NCI-H1105 (cell line): ENCODE data around the gene PLLP.
A peak's percentile ranks its signal among the peaks of the same experiment; 100 is the strongest.
"Not testable (repeated sequence)": the region's sequence is repeated elsewhere in the genome, so short reads cannot be mapped to it uniquely, and the experiment has no call there.

Experiments
- DNase-seq: peaks from one replicate; lab custom pipeline; 2025; lab: John Stamatoyannopoulos, UW

Gene PLLP

DNA sequence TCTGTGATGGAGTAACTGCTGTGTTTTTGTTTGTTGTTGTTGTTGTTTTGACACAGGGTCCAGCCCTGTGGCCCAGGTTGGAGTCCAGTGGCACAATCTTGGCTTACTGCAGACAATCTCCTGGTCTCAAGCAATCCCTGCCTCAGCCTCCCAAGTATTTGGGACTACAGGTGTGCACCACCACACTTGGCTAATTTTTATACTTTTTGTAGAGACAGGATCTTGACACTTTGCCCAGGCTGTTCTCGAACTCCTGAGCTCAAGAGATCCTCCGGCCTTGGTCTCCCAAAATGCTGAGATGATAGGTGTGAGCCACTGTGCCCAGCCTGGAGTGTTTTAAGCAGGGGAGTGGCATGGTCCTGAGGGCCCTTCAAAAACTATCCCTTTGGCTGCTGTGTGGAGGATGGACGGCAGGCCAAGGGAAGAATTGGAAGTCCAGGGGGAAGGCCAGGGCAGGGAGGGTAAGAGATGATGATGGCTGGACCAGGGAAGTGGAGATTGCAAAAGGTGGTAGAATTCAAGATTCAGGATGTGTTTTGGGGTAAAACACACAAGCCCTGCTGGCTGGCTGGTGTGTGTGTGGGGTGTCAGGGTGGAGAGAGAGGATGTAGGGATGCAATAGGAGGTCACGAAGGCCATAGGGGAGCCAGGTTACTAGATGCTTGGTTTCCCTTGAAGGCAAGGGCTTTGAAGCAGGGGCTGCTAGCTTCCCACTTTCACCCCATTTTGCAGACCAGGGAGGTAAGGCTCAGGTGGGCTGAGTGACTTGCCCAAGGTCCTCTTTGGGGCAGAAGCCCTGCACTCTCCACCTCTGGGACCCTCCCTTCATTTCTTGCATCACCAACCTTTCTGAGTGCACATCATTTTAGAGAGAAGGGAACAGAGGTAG is 18.8 kb upstream of the PLLP start:
- DNase-seq, result no peak

DNA sequence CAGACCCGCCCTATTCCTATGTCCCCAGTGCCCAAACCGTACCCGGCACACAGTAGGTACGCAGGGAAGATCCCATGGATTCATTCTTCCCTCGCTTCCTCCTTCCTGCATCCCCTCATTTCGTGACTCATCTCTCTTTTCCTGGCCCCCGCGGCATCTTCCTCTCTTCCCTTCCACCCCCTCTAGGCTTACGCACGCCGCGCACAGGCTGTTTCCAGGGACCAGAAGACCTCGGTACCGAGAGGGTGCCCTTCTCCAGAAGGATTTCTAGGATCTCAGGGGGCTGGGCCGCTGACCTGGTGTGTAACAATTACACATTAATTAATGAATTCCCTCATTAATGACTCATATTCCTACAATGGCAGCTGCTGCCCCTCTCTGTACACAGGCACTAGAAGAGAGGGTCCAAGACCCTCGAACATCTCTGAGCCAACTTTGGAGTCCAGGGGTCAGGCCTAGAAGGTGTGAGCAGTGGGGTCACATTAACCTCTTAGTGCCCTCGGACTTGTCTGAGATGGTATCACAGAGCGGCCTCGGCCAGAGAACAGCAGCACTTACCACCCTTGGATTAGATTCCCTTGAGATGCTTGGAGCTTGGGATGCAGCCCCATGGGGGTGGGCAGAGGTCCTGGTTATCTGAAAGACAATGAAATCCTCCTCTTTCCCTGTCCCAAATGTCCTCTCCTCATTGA is 16.8 kb upstream of the PLLP start:
- no peak for DNase-seq

DNA sequence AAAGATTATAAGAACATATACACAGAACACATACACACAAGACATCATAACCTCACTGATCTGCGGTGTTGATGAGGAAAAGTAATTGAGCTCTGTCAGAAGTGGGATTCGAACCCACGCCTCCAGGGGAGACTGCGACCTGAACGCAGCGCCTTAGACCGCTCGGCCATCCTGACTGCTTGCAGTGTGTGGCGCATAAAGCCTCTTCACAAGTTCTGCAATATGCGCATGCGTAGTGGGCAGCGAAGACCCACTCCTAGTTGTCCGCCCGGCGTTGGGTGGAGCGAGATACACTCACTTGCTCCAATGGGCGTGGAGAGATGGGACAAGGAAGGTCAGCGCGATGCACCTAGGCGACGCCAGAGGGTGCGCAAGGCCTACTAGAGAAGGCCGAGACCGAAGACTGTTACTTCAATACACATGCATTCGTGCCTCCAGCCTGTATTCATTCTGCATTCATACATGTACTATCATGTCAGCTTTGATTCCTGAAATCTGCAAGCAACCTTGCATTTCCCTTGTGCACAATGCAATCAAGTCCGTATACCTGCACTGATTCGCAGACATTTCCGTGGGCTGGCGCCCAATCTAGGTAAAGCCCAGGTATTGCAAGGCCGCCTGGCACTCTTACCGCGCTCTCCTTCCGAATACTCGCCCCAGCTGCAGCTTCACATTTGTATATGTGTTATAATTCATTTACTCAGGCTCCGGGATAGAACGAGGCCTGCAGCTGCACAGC is 16.1 kb upstream of the PLLP start:
- peak; percentile 92 for DNase-seq

DNA sequence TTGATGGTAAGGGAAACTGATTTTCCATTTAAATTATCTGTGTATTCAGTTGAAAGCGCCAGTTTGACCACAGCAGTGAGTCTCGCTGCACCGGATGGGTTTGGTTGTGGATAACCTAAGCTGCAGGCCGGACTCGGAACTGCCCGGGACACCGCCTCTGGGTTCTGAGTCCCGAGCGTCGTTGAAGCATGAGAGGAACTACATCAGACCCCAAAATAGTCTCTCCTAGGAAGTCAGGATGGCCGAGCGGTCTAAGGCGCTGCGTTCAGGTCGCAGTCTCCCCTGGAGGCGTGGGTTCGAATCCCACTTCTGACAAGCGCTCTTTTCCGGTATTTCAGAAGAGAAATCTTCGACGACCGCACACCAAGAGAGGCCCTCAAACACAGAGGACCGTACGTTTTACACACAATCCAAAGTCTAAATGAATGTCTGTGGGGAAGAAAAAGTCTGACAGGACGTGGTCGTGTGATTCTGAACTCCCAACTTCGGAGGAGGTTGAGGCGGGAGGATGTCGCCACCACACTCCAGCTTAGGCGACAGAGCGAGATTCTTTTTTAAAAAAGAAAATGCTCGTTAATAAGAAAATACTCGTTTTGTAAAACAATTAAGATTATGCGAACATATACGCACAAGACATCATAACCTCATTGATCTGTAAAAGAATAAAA is 15.4 kb upstream of the PLLP start:
- DNase-seq, result peak; percentile 49

DNA sequence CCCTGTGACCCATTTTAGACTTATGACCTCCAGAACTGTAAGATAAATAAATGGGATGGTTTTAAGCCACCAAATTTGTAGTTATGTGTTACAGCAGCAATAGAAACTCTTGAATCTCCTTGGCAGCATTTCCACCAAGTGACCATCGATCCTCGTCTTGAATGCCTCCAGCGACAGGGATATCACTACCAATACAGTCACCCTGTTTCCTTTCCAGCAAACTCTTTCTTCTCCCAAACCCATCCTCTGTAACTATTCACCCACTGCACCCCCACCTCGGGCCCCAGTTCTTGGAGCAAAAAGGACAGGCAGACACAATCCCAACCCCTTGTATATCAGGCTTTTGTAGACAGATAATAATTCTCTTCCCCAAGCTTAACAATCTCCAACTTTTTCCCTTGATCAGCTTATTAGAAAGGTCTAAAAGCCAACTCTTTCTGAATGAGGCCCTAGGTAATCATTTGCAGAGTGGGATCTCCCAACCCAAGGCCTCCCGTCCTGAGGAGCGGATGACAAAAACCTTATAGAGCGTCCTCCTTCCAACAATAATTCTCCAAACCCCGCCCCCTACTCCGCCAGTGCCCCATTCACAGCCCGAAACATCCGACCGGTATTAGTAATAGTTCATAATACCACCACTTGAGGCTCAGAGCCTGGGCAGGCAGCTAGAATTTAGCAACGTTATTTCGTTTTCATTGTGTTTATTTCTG is 14.7 kb upstream of the PLLP start:
- no peak for DNase-seq

DNA sequence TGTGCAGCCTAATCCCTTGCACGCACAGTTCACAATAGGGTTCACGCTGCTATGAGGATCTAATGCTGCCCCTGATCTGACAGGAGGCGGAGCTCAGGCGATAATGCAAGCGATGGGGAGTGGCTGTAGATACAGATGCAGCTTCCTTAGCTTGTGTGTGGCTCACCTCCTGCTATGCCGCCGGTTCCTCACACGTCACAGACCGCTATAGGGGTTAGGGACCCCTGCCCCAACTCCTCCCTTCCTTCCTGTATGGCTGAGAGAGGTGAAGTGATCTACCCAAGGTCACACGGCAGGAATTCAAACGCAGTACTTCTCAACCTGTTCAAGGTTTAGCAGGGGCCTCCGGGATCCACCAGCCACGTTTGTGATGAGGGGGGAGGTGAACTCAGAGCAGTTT is 13.4 kb upstream of the PLLP start:
- no peak for DNase-seq

DNA sequence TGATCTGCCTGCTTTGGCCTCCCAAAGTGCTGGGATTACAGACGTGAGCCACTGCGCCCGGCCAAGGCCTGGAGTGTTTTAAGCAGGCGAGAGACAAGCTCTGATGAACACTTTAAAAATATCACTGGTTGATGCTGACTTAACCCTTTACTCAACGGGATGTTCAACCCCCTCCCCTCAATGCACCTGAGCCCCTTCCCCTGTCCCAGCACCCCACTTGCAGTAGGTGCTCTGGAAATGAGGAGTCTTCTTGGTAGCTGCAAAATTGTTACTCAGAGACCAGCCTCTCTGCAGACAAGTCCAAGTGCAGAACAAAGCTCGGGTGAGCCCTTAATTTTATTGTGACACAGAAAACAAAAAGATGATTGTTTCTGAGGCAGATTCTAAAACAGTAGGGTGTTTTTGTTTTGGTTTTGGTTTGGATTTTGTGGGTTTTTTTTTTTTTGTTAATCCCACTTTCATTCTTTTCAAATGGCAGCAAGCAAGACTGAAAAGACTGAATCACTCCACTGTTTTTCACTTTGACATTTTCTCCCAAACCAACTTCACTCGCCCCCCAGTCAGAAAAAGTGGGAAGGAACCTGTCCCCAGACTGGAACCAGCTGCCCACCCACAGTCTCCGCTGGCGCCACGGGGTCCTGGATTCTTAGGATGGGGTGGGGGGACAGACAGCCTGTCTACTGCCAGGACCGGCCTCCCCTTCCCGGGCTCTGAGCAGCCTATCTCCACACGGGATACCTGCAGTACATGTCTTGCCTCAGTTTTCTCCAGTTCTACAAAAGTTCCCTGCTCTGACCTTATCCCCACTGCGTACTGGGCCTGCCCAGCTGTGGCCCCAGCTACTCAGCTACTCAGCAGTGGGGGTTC is 5.2 kb upstream of the PLLP start:
- DNase-seq, result no peak

DNA sequence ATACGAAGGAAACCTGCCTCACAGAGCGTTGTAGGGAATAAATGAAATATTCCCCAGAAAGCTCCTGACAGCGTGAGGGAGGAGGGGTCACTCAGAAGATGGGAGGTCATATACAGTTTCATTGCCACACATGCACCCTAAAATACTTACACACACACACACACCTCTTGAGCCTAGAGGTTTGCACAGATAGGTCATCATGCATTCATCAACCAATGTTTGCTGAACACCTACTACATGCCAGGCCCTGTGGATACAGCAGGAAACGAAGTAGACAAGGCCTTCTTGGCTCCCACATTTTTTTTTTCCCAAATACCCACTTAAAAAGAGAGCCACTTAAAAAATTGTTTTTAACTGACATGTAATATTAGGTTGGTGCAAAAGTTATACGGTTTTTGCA is 907 bp upstream of the PLLP start:
- no peak for DNase-seq

DNA sequence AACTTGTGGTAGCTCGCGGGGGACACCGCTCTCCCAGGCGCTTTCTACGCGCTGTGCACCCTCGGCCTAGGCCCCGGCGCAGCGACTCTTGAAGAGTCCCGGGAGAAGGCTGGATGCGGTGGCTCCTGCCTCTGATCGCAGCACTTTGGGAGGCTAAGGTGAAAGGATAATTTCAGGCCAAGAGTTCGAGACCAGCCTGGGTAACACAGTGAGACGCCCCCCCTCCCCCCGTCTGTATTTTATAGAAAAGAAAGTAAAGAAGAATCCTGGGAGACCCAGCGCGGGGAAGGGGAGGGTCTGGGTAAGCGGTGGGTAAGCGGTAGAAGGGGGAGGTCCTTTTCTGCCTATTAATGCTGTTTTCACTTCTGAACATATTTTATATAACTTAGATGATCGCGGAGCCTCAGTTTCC is 486 bp upstream of the PLLP start:
- no peak for DNase-seq

DNA sequence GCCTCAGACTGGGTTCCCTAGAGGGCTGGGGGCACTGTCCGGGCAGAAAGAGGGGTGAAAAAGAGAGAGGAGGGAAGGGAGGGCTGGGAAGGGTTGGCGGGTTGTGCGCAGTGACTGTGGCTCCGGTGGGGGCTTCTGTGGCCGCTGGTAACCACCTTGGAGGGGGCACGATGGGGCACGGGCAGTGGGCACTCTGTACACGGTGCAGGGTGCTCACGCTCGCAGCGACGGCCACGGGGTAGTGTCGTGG is 588 bp downstream of the PLLP start:
- DNase-seq, result no peak

DNA sequence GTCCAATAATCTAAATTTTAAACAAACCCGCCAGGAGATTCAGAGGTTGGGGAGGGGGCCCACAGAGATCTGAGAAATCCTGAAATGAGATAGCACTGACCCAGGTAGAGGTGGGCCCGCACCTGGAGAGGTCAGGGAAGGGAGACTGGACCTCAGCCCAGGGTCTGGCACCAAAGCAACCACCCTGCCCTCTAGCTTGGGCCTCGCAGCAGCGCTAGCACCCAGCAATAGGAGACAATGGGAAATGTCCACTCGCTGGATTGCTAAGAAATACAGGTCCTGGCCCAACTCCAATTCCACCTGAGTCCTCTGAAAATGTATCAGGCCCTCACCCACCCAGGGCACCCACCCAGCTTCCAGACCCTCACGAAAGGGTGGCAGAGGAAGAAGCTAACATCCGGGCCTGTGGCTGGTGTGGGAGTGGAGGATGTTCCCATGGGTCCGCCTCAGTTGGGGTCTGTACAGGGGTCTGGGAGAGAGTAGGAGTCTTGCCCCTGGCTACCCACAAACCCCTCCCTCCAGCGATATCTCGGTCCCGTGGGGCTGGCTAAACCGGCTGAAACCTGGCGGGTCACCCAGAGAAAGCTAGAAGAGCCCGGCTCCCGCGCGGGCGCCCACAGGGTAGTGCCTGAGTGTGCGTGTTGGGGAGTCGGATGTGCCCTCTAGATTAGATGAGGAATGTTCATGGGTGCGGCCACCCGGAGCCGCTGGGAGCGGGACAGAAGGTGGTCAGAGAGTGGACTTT is 1.1 kb downstream of the PLLP start:
- DNase-seq, result no peak

DNA sequence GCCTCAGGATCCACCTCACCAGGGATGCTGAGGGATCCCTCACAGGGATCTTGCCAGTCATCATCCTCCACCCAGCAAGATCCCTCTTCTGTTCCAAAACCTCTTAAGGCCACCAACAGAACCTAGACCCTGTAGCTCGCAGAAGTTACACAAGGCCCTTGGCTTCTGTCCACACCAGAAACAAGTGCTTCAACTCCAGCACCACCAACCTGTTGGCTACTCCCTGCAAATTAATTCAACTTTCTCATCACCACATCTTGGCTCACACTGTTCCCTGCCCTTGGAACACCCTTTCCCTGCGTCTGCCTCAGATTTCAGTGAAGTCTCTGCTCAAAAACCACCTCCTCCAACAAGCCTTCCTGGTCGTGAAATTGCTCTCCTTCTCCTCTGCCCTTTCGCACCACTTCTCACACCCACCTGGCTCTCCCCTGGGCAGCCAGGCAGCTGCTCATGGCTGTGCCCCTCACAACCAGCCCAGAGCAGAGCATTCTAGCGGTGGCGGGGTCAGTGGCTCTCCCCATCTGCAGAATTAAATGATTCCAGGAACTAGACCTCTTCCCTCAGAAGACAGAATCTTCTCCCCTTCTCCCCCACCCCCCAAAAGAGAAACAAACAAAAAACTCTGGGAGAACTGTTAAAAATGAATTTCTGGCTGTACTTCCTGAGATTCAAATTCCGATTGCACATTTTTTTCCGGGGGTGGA is 1.8 kb downstream of the PLLP start:
- no peak for DNase-seq

DNA sequence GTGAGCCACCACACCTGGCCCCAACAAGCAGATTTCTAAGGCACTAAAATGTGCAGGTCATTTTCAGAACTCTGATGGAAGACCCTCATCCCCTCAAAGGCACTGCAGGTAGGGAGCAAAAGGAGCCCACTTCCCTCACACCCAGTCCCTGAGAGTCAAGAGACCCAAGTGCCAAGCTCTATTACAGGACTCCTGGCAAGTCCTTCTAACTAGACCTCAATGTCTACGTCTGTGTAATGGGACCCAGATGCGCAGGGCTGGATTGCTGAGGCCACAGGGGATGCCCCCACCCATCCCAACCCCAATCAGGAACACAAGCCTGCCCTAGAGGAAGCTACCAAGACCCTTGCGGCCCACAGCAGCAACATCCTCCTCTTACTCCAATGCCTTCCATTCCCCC is 2.7 kb downstream of the PLLP start:
- DNase-seq, result no peak

DNA sequence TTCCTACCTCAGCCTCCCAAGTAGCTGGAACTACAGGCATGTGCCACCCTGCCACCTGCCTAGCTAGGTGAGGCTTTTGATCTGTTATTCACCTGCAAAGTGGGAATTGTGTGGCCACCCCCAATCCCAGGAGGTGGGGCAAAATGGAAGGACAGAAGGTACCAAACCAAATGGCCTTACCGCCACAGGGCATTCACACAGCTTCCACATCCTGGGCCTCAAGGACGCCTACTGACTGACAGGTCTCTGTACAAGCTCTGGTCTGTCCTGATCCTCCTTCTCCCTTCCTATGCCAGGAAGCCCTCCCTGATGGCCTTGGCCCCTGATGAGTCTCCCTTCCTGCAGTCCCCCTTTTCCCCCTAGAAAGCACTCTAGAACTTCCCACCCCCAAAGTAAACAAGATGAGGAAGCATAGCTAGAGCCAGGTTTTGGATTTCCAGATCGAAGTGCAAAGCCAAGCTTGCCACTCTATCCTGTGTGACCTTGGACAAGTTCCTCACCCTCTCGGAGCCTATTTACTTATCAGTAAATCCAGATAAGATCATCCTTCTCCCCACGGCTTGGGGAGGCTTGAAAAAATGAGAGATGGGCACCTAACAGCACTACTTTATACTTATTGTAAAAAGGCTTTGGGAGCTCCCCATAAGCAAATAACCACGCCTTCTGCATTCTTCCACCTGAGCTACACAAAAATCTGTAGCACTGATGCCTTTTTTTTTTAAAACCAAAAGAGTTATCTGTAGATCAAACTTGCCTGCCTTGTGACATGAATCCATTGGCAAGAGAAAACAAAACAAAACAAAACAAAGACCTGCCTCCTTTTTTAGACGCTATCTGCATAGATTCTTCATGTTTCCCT is 4.5 kb downstream of the PLLP start:
- DNase-seq, result no peak

DNA sequence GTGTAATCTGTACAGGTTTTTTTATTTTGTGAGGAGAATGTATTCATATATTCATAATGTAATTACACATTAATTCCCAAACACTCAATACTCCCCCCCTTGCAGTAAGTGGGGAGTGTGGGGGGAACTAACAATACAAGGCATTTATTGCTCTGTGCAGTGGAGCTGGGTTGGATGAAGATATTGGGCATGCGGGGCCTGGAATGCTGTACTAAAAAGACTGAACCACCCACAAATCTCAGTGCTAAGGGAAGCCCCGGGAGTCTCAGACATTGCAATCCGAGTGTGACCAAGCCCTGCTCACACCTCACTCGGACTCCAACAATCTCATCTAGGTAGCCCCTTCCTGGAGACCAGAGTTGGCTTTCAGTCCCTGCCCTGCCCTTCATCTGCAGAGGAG is 6.0 kb downstream of the PLLP start:
- no peak for DNase-seq

DNA sequence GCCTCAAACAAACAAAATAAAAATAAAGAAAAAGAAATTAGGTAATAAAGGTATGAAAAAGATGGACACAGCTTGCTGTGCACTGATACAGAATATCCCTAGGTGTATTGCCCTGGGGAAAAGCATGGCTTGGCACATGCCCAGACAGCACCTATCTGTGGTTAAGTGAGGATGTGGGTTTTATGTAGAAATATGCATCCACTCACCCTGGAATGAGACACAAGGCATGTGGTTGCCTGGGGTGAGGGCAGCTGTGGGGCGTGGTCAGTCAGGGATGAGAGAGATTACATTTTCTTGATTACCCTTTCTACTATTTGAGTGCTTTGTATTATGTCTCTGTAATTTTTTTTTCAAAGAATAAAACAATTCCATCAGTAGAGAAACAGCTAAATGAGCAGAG is 6.9 kb downstream of the PLLP start:
- DNase-seq, result no peak

DNA sequence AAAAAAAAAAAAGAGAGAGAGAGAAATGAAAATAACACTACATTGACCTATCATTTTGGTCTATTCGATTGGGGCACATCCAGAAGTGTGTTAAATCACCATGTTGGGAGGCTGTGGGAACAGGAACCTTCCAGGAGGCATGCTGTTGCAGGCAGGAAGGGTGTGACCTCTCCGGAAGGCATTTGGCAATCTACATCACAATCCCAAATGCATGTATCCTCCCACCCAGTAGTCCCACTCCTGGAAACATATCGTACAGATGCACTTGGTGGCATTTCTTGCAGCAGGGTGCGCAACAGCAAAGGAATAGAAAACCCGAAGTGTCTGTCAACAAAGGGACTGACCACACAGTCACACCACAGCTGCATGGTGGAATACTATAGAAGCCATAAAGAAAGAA is 7.9 kb downstream of the PLLP start:
- DNase-seq, result no peak

DNA sequence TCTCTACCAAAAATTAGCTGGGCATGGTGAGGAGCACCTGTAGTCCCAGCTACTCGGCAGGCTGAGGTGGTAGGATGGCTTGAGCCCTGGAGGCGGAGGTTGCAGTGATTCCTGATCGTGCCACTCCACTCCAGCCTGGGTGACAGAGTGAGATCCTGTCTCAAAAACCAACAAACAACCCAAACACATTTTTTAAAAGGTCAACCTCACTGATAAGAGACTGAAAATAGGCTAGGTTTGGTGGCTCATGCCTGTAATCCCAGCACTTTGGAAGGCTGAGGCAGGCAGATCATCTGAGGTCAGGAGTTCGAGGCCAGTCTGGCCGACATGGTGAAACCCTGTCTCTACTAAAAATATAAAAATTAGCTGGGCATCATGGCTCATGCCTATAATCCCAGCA is 8.5 kb downstream of the PLLP start:
- not testable (repeated sequence) for DNase-seq

DNA sequence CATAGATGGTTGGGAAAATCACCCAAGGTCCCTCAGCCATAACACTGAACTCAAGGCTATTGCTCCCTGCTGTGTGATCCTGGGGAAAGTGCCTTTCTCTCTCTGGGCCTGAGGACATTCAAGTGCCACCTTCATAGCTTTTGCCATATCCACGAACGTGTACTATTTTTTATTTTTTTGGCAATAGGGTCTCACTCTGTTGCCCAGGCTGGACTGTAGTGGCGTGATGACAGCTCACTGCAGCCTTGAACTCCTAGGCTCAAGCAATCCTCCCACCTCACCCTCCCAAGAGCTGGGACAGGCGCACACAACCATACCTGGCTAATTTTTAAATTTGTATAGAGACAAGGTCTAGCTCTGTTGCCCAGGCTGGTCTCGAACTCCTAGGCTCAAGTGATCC is 10.6 kb downstream of the PLLP start:
- DNase-seq, result no peak
